Measurements from ENCODE around the gene LTBP3.

LTBP3 gene

DNA sequence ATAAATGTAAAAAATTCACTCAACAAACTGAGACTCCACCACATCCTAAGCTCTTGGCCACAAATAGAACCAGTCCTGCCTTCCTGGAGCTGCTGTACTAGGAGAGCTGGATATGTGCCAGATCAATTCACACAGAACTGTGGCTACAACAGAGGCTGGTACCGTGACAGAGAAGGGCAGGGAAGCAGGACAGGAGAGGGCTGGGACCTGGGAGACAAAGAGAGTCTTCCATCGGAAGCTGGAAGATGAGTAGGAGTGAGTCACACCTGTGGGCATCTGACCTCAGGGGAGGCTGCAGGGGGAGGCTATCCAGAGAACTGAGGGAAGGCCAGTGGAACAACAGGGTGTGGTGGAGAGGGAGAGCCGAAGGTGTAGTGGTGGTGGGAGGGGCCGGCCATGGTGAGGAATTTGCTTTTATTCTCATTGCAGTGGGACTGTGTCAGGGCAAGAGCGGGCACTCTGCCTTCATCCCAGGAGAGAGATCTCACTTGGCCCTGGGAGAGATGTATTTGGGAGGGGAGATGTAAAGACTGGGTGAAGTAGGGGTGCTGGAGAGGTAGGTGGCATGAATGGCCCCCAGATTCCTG, 1.9 kb upstream of the LTBP3 start:
- DNase-seq (ENCODE audit: insufficient read length, low spot score) = peak; percentile 90
- no peak for FAIRE-seq
- TF ChIP-seq POLR2A (IDR thresholded peaks at IDR 0.05; ENCODE audit: low read depth, low read length) = no peak

- FAIRE-seq (no peak), DNase-seq (ENCODE audit: insufficient read length, low spot score) (no peak)
- no peak for TF ChIP-seq POLR2A (IDR thresholded peaks at IDR 0.05; ENCODE audit: low read depth, low read length)
Observed at GRCh38 chr11:65559535-65559934, 1.4 kb upstream of the LTBP3 start.

DNA sequence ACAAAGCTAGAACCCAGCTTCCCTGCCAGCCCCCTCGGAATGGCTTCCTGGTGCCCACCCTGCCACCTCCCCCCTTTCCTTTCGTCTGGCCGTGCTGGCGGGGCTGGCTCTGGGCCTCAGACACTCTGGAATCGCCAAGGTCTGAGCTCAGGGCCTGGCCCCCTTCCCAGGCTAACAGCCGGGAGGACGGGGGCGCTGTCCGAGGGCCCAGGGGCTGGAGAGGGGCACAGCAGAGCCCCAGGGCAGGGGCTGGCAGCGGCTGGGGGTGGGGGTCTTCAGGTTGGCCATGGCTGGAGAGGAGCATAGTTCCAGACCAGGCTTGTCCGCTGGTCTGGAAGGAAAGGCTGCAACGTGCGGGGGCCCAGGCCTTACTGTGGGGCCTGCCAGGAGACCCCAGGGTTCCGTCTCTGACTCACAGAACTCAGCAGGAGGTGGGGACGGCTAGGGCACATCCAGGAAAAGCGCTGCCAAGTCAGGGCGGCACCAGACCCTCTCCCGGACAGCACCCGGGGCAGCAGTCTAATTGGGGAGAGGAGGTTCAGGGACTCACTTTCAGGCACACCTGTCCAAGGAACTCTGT, 861 bp upstream of the LTBP3 start:
- no peak for DNase-seq (ENCODE audit: insufficient read length, low spot score)
- no peak for FAIRE-seq
- peak; percentile 39; the same call in 1 of the 2 replicates for TF ChIP-seq POLR2A (IDR thresholded peaks at IDR 0.05; ENCODE audit: low read depth, low read length)

- no peak for TF ChIP-seq POLR2A (IDR thresholded peaks at IDR 0.05; ENCODE audit: low read depth, low read length)
- DNase-seq (ENCODE audit: insufficient read length, low spot score) (no peak), FAIRE-seq (no peak)
Observed at GRCh38 chr11:65557280-65558001, 718 bp downstream of the LTBP3 start.

GRCh38 chr11:65556470-65557279, 1.5 kb downstream of the LTBP3 start:
- no peak for FAIRE-seq
- no peak for TF ChIP-seq POLR2A (IDR thresholded peaks at IDR 0.05; ENCODE audit: low read depth, low read length)
- no peak for DNase-seq (ENCODE audit: insufficient read length, low spot score)

GRCh38 chr11:65555693-65556231, 2.4 kb downstream of the LTBP3 start:
- TF ChIP-seq POLR2A (IDR thresholded peaks at IDR 0.05; ENCODE audit: low read depth, low read length) = peak; percentile 41; the same call in 1 of the 2 replicates
- FAIRE-seq (peak; percentile 53), DNase-seq (ENCODE audit: insufficient read length, low spot score) (peak; percentile 92)

GRCh38 chr11:65554842-65555430, 3.2 kb downstream of the LTBP3 start:
- FAIRE-seq (no peak), DNase-seq (ENCODE audit: insufficient read length, low spot score) (no peak)
- TF ChIP-seq POLR2A (IDR thresholded peaks at IDR 0.05; ENCODE audit: low read depth, low read length) = no peak

DNA sequence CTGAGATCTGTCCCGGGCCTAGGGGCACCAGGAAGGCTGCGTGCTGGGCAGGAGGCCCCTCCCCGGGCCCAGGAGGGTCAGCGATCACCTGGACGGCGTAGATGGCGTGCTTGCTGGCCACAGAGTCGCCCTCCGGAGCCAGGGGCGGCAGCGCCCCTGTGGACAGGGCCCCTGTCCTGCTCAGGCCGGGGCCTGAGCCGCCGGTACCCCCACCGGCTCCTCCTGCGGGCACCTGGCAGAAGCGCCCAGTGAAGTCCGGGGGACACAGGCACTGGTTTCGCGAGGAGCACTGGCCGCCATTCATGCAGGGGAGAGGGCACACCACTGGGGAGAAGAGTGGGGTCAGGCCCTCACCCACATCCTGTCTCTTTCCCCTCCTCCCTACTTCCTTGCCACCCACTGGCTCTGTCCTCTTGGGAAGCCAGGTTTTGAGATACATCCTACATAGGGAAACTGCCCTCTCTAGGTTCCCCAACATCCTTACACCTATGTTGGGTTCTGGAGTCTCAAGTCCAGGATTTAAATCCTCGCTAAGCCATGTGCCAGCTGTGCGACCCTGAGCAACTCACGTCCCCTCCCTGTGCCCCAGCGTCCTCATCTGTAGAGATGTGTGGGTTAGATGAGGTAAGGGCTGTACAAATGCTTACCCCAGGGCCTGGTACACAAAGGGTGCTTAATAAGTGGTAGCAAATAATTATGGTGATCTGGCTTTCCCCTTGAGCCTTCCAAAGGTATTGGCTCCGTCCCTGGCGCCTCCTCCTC, 3.9 kb downstream of the LTBP3 start:
- TF ChIP-seq POLR2A (IDR thresholded peaks at IDR 0.05; ENCODE audit: low read depth, low read length) = no peak
- FAIRE-seq (no peak), DNase-seq (ENCODE audit: insufficient read length, low spot score) (no peak)

GRCh38 chr11:65553301-65554001, 4.7 kb downstream of the LTBP3 start:
- no peak for FAIRE-seq
- no peak for TF ChIP-seq POLR2A (IDR thresholded peaks at IDR 0.05; ENCODE audit: low read depth, low read length)
- no peak for DNase-seq (ENCODE audit: insufficient read length, low spot score)

- TF ChIP-seq POLR2A (IDR thresholded peaks at IDR 0.05; ENCODE audit: low read depth, low read length) = 0 out of 2 replicates have a peak, but pooled peaks have one; percentile 4
- FAIRE-seq (no peak), DNase-seq (ENCODE audit: insufficient read length, low spot score) (no peak)
Observed at GRCh38 chr11:65552388-65552951, 5.7 kb downstream of the LTBP3 start.

- no peak for FAIRE-seq
- no peak for DNase-seq (ENCODE audit: insufficient read length, low spot score)
- TF ChIP-seq POLR2A (IDR thresholded peaks at IDR 0.05; ENCODE audit: low read depth, low read length) = no peak
Observed at GRCh38 chr11:65551572-65552387, 6.4 kb downstream of the LTBP3 start.

Measured in H54 (cell line).